IMR-90 (cell line): ENCODE results near the gene CSF2RB.

ENCODE experiments used
- CTCF ChIP-seq: conservative IDR thresholded peaks from 2 replicates; pipeline ENCODE4 v1.5.1; 2012; ENCODE audit warnings: mild to moderate bottlenecking, low read depth, low read length, improper control_type of control experiment
- ELK1 ChIP-seq: fragments of 150-350 bp; IDR thresholded peaks from 2 replicates; pipeline ENCODE4 v1.6.1; 2016; ENCODE audit warnings: low read depth, mild to moderate bottlenecking, low read length, moderate library complexity, borderline replicate concordance
- POLR2A ChIP-seq: IDR thresholded peaks from 2 replicates; pipeline ENCODE4 v1.6.1; 2012; ENCODE audit warnings: mild to moderate bottlenecking, low read depth, low read length
- RAD21 ChIP-seq: IDR thresholded peaks from 2 replicates; pipeline ENCODE4 v1.6.1; 2012; ENCODE audit warnings: low read length, improper control_type of control experiment
- RFX5 ChIP-seq: IDR thresholded peaks from 2 replicates; pipeline ENCODE4 v1.8.0; 2012; ENCODE audit warnings: low read depth, mild to moderate bottlenecking, low read length, moderate library complexity

DNA sequence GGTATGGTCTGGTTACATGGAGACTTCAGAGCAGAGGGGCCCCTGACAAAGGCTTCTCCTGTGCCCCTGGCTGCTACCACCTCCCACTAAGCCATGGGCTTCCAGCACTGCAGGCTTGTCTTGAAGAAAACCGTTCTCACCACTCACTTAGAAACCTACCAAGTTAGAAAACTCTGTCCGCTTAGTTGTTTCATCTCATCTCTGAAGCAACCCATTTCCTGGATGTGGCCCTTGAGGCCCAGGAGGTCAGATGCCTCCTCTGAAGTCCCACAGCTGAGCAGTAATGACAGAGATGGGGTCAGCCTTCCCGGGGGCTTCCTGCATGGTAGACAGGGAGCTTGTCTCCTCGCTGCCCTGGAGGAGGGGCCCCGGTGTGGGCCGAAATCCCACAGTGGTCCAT is 12.9 kb downstream of the CSF2RB start:
- no peak for TF ChIP-seq CTCF
- no peak for TF ChIP-seq RFX5
- TF ChIP-seq POLR2A, result no peak
- TF ChIP-seq RAD21, result no peak
- TF ChIP-seq ELK1, result no peak
